Epithelial cell of esophagus (primary cell): ENCODE data around the gene REC114.
A peak's percentile ranks its signal among the peaks of the same experiment; 100 is the strongest.

Experiments used
- DNase-seq: peaks from one replicate; pipeline ENCODE4 v3.0.0; 2010; ENCODE audit warnings: low read depth
- H3K4me3 ChIP-seq: 2 replicates; pipeline ENCODE4 v1.5.1; 2011; ENCODE audit warnings: mild to moderate bottlenecking, low read length, control low read depth
- CTCF ChIP-seq: IDR thresholded peaks from 2 replicates; pipeline ENCODE4 v1.5.1; 2011; ENCODE audit warnings: low read depth, mild to moderate bottlenecking, low read length, control low read depth, inconsistent platforms; ENCODE audit not compliant: insufficient read depth; ENCODE audit errors: missing control alignments

Gene REC114

GRCh38 chr15:73454096-73454495, 11.1 kb downstream of the REC114 start:
- no peak overlapping the region for H3K4me3 ChIP-seq
- TF ChIP-seq CTCF, result no peak
- DNase-seq, result no peak

- DNase-seq, result no peak
- no peak overlapping the region for H3K4me3 ChIP-seq
- TF ChIP-seq CTCF, result no peak
Observed at GRCh38 chr15:73455876-73456275, 12.9 kb downstream of the REC114 start.

DNA sequence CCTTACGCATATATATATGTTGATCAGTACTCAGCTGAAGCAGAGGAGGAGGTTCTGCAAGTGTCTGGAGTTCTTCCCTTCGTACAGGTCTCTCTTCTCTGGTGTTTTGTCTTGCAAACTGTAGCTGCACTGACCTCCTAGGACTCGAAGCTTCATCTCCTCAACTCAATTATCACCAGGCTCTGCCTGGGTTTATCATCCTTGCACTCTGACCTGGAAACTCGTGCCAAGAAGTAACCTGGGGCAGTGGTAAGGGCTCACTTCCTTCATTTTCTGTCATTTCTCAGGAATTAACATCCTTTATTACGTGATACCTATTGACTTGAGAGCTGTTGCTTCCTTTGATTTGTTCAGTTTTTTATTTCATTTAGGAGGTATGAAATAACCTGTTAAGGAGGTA, 14.4 kb downstream of the REC114 start:
- H3K4me3 ChIP-seq, result no peak overlapping the region
- no peak for TF ChIP-seq CTCF
- DNase-seq, result no peak

DNA sequence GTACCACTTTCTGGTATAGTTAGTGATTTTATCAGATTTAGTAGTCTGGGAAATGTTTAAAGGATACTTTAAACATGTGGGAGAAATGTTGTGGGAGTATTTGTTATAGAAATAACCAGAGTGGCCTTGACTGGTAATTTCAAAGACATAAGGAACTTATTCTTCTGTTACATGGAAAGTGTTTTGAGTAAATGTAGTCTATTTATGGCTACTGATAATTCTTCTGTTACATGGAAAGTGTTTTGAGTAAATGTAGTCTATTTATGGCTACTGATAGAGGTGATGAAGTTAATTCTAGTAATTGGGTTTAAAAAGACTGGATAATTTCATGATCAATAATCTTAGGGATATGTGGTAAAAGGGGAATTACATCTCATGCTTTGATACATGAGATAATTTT, 17.7 kb downstream of the REC114 start:
- no peak for TF ChIP-seq CTCF
- no peak for DNase-seq
- H3K4me3 ChIP-seq, result no peak overlapping the region

GRCh38 chr15:73464602-73465001, 21.6 kb downstream of the REC114 start:
- no peak overlapping the region for H3K4me3 ChIP-seq
- peak; percentile 9 for DNase-seq
- TF ChIP-seq CTCF, result no peak

DNA sequence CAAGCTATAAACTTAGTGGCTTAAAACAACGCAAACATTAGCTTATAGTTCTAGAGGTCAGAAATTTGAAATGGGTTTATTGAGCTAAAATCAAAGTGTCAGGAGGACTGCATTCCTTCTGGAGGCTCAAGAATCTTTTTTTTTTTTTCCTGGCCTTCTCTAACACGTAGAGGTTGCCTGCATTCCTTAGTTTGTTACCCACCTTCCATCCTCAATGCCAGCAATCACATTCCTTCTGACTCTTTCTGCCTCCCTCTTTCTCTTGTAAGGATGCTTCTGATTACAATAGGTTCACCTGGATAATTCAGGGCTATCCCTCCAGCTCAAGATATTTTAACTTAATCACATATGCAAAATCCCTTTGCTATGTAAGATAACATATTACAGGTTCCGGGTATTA, 24.8 kb downstream of the REC114 start:
- no peak for DNase-seq
- no peak overlapping the region for H3K4me3 ChIP-seq
- TF ChIP-seq CTCF, result no peak

DNA sequence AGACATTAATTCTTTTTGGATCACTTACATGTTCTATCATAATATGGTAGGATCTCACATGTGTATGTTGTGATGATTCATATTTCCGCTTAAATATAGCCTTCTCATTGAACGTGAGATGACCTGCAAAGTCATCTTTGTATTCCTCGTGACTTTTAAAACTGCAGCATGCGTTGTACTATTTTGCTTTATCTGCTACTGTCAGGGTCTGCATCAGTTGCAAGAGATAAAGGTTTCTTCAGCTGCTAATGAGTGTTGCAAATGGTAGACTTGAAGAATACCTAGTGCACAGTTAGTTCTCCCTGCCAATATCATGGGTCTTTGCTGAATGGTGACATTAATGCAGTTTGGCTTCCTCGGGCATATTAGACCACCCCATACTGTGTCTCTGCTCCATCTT, 31.8 kb downstream of the REC114 start:
- H3K4me3 ChIP-seq, result no peak overlapping the region
- no peak for TF ChIP-seq CTCF
- no peak for DNase-seq
